H1 (cell line): Measurements from ENCODE around the gene GNB1L. TPM values are rescaled to one million over a fixed set of nuclear protein-coding genes. Genes with fewer than 3 reads are reported as not detected.

ENCODE experiments used
- CTCF ChIA-PET: fragments of 300-600 bp; sonication (Branson Sonifier 250); formaldehyde crosslinking; loops from one replicate; lab custom pipeline; 2021; ENCODE audit not compliant: partially characterized antibody; lab: Charles Lee
- POLR2A ChIA-PET: fragments of 300-600 bp; sonication (Branson Sonifier 250); formaldehyde crosslinking; loops from one replicate; lab custom pipeline; 2021; ENCODE audit warnings: inconsistent platforms; ENCODE audit not compliant: partially characterized antibody; lab: Charles Lee
- DNase-seq, 2 experiments: peaks; one replicate each; pipeline versions ENCODE4 v3.0.0 to v3.0.0-alpha.2; 2010 to 2022; ENCODE audit warnings: low spot score in 2 of 2, low read depth in 1 of 2, mixed read lengths in 1 of 2
- FAIRE-seq: peaks from 2 replicates; lab custom pipeline; 2011; peaks lifted over from hg19 to GRCh38; lab: Jason Lieb, UNC
- H2AFZ ChIP-seq: 2 replicates; pipeline ENCODE4 v1.8.1; 2012; ENCODE audit warnings: low read length, inconsistent platforms
- H2AK5ac ChIP-seq: 2 replicates; pipeline ENCODE4 v1.6.1; 2013; ENCODE audit warnings: low read depth, low read length
- H2BK120ac ChIP-seq: replicated peaks from 2 replicates; pipeline ENCODE3; 2013; ENCODE audit warnings: low read depth, low read length, inconsistent platforms
- H2BK12ac ChIP-seq: 2 replicates; pipeline ENCODE4 v1.6.1; 2013; ENCODE audit warnings: low read depth, low read length
- H2BK15ac ChIP-seq: 2 replicates; pipeline ENCODE4 v1.6.1; 2013; ENCODE audit warnings: low read length
- H2BK20ac ChIP-seq: 2 replicates; pipeline ENCODE4 v1.6.1; 2013; ENCODE audit warnings: low read length
- H2BK5ac ChIP-seq: 2 replicates; pipeline ENCODE4 v1.6.1; 2013; ENCODE audit warnings: low read depth, low read length
- H3K14ac ChIP-seq: 2 replicates; pipeline ENCODE4 v1.6.1; 2013; ENCODE audit warnings: inconsistent platforms; ENCODE audit not compliant: insufficient read length
- H3K18ac ChIP-seq: 2 replicates; pipeline ENCODE4 v1.6.1; 2013; ENCODE audit warnings: low read length; ENCODE audit errors: extremely low read depth
- H3K23ac ChIP-seq: 2 replicates; pipeline ENCODE4 v1.6.1; 2013; ENCODE audit warnings: inconsistent platforms; ENCODE audit not compliant: insufficient read length
- H3K23me2 ChIP-seq: 2 replicates; pipeline ENCODE4 v1.6.1; 2013; ENCODE audit warnings: low read depth, low read length
- H3K27ac ChIP-seq: 2 replicates; pipeline ENCODE4 v1.6.1; 2011; ENCODE audit warnings: low read depth, low read length, inconsistent platforms
- H3K27me3 ChIP-seq, 4 experiments: replicated peaks in 1 of 4; 1 replicate in 1 of 4; 2 replicates in 3 of 4; pipeline versions ENCODE4 v1.6.1 to v1.8.1; 2011 to 2013; ENCODE audit warnings: low read length in 3 of 4, mild to moderate bottlenecking in 3 of 4, inconsistent platforms in 2 of 4, mixed read lengths in 2 of 4, moderate library complexity in 1 of 4; ENCODE audit not compliant: control insufficient read depth in 3 of 4, insufficient read depth in 3 of 4; ENCODE audit errors: extremely low read depth in 1 of 4
- H3K36me3 ChIP-seq, 4 experiments: 2 replicates each; pipeline versions ENCODE4 v1.6.1 to v1.8.1; 2011 to 2013; ENCODE audit warnings: mild to moderate bottlenecking in 4 of 4, low read length in 3 of 4, moderate library complexity in 2 of 4, control low read depth in 1 of 4, inconsistent platforms in 1 of 4; ENCODE audit not compliant: insufficient read depth in 4 of 4, control insufficient read depth in 2 of 4
- H3K4ac ChIP-seq: replicated peaks from 2 replicates; pipeline ENCODE3; 2013; ENCODE audit warnings: low read length, low read depth, mixed read lengths, inconsistent platforms; ENCODE audit not compliant: insufficient read length
- H3K4me1 ChIP-seq, 4 experiments: replicated peaks in 1 of 4; 1 replicate in 1 of 4; 2 replicates in 3 of 4; pipeline versions ENCODE4 v1.6.1 to v1.8.1; 2011 to 2013; ENCODE audit warnings: low read length in 3 of 4, inconsistent platforms in 2 of 4, mixed read lengths in 1 of 4; ENCODE audit not compliant: insufficient read depth in 4 of 4, control insufficient read depth in 3 of 4
- H3K4me2 ChIP-seq, 2 experiments: 2 replicates each; pipeline versions ENCODE4 v1.6.1 to v1.8.1; 2011 to 2013; ENCODE audit warnings: low read depth in 2 of 2, low read length in 2 of 2, control low read depth in 1 of 2, inconsistent platforms in 1 of 2, mild to moderate bottlenecking in 1 of 2; ENCODE audit not compliant: insufficient read depth in 1 of 2
- H3K4me3 ChIP-seq, 4 experiments: fragments of 200-600, 300-600 bp in 1 of 4; sonication (generic), shearing (Covaris generic), sonication (Bioruptor Twin) in 1 of 4; 2 replicates each; pipeline versions ENCODE4 v1.5.1 to v1.8.1; 2011 to 2016; ENCODE audit warnings: low read length in 4 of 4, low read depth in 3 of 4, control low read depth in 2 of 4, inconsistent platforms in 2 of 4, mild to moderate bottlenecking in 2 of 4, mixed read lengths in 1 of 4, moderate library complexity in 1 of 4; ENCODE audit not compliant: insufficient read depth in 2 of 4; ENCODE audit errors: extremely low read depth in 1 of 4
- H3K56ac ChIP-seq: replicated peaks from 2 replicates; pipeline ENCODE3; 2013; ENCODE audit warnings: low read depth, mild to moderate bottlenecking, mixed read lengths, low read length, inconsistent platforms; ENCODE audit not compliant: insufficient read length
- H3K79me1 ChIP-seq: 2 replicates; pipeline ENCODE4 v1.6.1; 2013; ENCODE audit warnings: low read depth, low read length, control low read depth
- H3K79me2 ChIP-seq, 2 experiments: 2 replicates each; pipeline versions ENCODE4 v1.6.1 to v1.8.1; 2012 to 2013; ENCODE audit warnings: low read length in 2 of 2, mild to moderate bottlenecking in 2 of 2, inconsistent platforms in 1 of 2; ENCODE audit not compliant: insufficient read depth in 2 of 2, control insufficient read depth in 1 of 2
- H3K9ac ChIP-seq, 4 experiments: replicated peaks in 1 of 4; 1 replicate in 1 of 4; 2 replicates in 3 of 4; pipeline versions ENCODE4 v1.6.1 to v1.8.1; 2011 to 2013; ENCODE audit warnings: low read depth in 3 of 4, low read length in 3 of 4, control low read depth in 2 of 4, mild to moderate bottlenecking in 2 of 4, moderate library complexity in 2 of 4, inconsistent platforms in 1 of 4; ENCODE audit errors: extremely low read depth in 1 of 4
- H3K9me3 ChIP-seq, 2 experiments: 2 replicates each; pipeline versions ENCODE4 v1.6.1 to v1.8.1; 2012 to 2013; ENCODE audit warnings: mild to moderate bottlenecking in 2 of 2, moderate library complexity in 2 of 2, control low read depth in 1 of 2, inconsistent platforms in 1 of 2, low read depth in 1 of 2, low read length in 1 of 2, mixed read lengths in 1 of 2; ENCODE audit not compliant: insufficient read depth in 2 of 2
- H4K20me1 ChIP-seq, 2 experiments: replicated peaks in 1 of 2; 2 replicates each; pipeline versions ENCODE3 to v1.8.1; 2011 to 2013; ENCODE audit warnings: inconsistent platforms in 2 of 2, low read length in 2 of 2, mild to moderate bottlenecking in 1 of 2; ENCODE audit not compliant: insufficient read depth in 2 of 2, control insufficient read depth in 1 of 2
- H4K5ac ChIP-seq: 2 replicates; pipeline ENCODE4 v1.6.1; 2013; ENCODE audit warnings: low read length, low read depth, mixed read lengths, inconsistent platforms; ENCODE audit not compliant: insufficient read length
- H4K8ac ChIP-seq: 2 replicates; pipeline ENCODE4 v1.8.0; 2013; ENCODE audit warnings: mild to moderate bottlenecking, moderate library complexity, low read length, inconsistent platforms; ENCODE audit not compliant: insufficient read depth; ENCODE audit errors: extremely low read depth
- H4K91ac ChIP-seq: replicated peaks from 2 replicates; pipeline ENCODE3; 2013; ENCODE audit warnings: low read length, mixed read lengths, inconsistent platforms; ENCODE audit not compliant: insufficient read length
- FOSL1 ChIP-seq: IDR thresholded peaks from 2 replicates; pipeline ENCODE4 v1.6.1; 2011; ENCODE audit warnings: mild to moderate bottlenecking, low read depth, low read length, moderate library complexity; ENCODE audit not compliant: insufficient read depth
- KDM1A ChIP-seq: fragments of 200-600, 300-600 bp; sonication (generic); IDR thresholded peaks from 2 replicates; pipeline ENCODE4 v1.7.1; 2016; ENCODE audit warnings: mild to moderate bottlenecking, low read length, borderline replicate concordance
- MAFK ChIP-seq: IDR thresholded peaks from 2 replicates; pipeline ENCODE4 v1.6.1; 2012; ENCODE audit warnings: low read depth, mild to moderate bottlenecking, improper control_type of control experiment, low read length
- NANOG ChIP-seq: IDR thresholded peaks from 2 replicates; pipeline ENCODE4 v1.6.1; 2011; ENCODE audit warnings: low read length, low read depth, mild to moderate bottlenecking, inconsistent platforms; ENCODE audit not compliant: insufficient read depth, poor library complexity, severe bottlenecking
- NRF1 ChIP-seq: IDR thresholded peaks from 2 replicates; pipeline ENCODE4 v1.6.1; 2011; ENCODE audit warnings: mild to moderate bottlenecking, low read depth, low read length, improper control_type of control experiment
- RBBP5 ChIP-seq: IDR thresholded peaks from 2 replicates; pipeline ENCODE4 v1.7.1; 2012; ENCODE audit warnings: low read depth, mild to moderate bottlenecking, inconsistent platforms, low read length, moderate library complexity, borderline replicate concordance
- SIX5 ChIP-seq: IDR thresholded peaks from 2 replicates; pipeline ENCODE4 v1.6.1; 2011; ENCODE audit warnings: mild to moderate bottlenecking, low read depth, low read length
- ZNF274 ChIP-seq: IDR thresholded peaks from 2 replicates; pipeline ENCODE4 v1.7.0; 2012; ENCODE audit warnings: low read length, borderline replicate concordance; ENCODE audit errors: extremely low read depth
- WGBS, 2 experiments: shearing (Covaris generic) in 1 of 2; methylation state at CpG; one replicate each; pipeline versions ENCODE4 v1.1.6 to v1.1.7; 2013 to 2015; ENCODE audit warnings: low lambda C conversion rate in 2 of 2, mixed read lengths in 2 of 2, inconsistent platforms in 1 of 2, low coverage in 1 of 2, missing lambda C conversion rate in 1 of 2; ENCODE audit not compliant: insufficient replicate concordance in 2 of 2, insufficient coverage in 1 of 2, insufficient read length in 1 of 2; ENCODE audit errors: extremely low coverage in 1 of 2, missing lambda C conversion rate in 1 of 2; 5-methylcytosine and 5-hydroxymethylcytosine counted together
- polyA plus RNA-seq, 7 experiments: library from polyadenylated mRNA; depleted of rRNA in 3 of 7; stranded (reverse) in 5 of 7; unstranded in 2 of 7; fragments of >200 nt in 5 of 7; fragments of 200-250 nt in 2 of 7; gene quantifications; 1 replicate in 5 of 7; 2 replicates in 1 of 7; 4 replicates in 1 of 7; pipeline versions ENCODE4 v1.2.1 to v1.2.3, GENCODE V29; 2011 to 2013; ENCODE audit warnings: missing spikeins in 2 of 7, mixed read lengths in 2 of 7
- total RNA-seq: library from RNA; stranded (reverse); fragmentation: NEBNext Ultra II Directional; extraction: Animal tissue kit (Norgen Biotek cat#: 25700); gene quantifications from 2 replicates; pipeline ENCODE4 v1.2.1, GENCODE V29; 2021

GNB1L gene
- total and polyA plus RNA-seq, 2 of the 8 experiments (the other 6 are each of a cell fraction or from before 2014, with no cell fraction given) = 14.0 to 15.6 TPM

- ChIA-PET CTCF (interaction anchor here (0.6 to 5.0 kb wide), 5 partner anchors 9 to 172 kb away, joined by 3 to 43 read pairs (median 6); partner anchors contain the start of gene GP1BB), POLR2A (no interaction called here)
- Histone ChIP-seq H2AK5ac (no peak overlapping the region), H3K56ac (no peak overlapping the region), H2BK120ac (no peak overlapping the region), H3K4me2 (no peak overlapping the region), H3K27me3 (no peaks in the 10 kb centered on the region; a peak in 1 of 7 replicates), H3K4me3 (no peak overlapping the region), H3K4ac (no peak overlapping the region), H3K23ac (no peak overlapping the region), H3K79me2 (no peaks in the 10 kb centered on the region), H3K79me1 (no peaks in the 10 kb centered on the region), H3K9me3 (no peaks in the 10 kb centered on the region), H4K91ac (no peak overlapping the region), H2BK12ac (no peak overlapping the region), H2AFZ (no peak overlapping the region), H3K18ac (no peak overlapping the region), H3K27ac (no peak overlapping the region), H4K5ac (no peak overlapping the region), H4K20me1 (peaks cover 0 to 1% of the 10 kb centered on the region in 2 experiments), H2BK20ac (no peak overlapping the region), H3K4me1 (peaks cover 0 to 12% (median 6%) of the 10 kb centered on the region in 4 experiments; a peak in 5 of 7 replicates), H3K23me2 (no peaks in the 10 kb centered on the region), H3K14ac (no peak overlapping the region), H2BK5ac (no peak overlapping the region), H2BK15ac (no peak overlapping the region), H3K9ac (no peak overlapping the region), H4K8ac (peak overlapping the region; percentile 28; the same call in 1 of the 2 replicates), H3K36me3 (no peaks in the 10 kb centered on the region)
- WGBS, 2 experiments = 84% methylated on average over 14 of the region's 16 CpGs; no CpG with 5 or more reads in 1 of the 2 experiments
- FAIRE-seq = no peak
- no peak for DNase-seq
- TF ChIP-seq NANOG = no peak
- no peak for TF ChIP-seq ZNF274
- no peak for TF ChIP-seq NRF1
- no peak for TF ChIP-seq MAFK
- TF ChIP-seq KDM1A = no peak
- no peak for TF ChIP-seq RBBP5
- TF ChIP-seq FOSL1 = no peak
- no peak for TF ChIP-seq SIX5
These were observed 115.2 kb downstream of the GNB1L start for GRCh38 chr22:19739448-19739895.
